ENCODE data around the gene HKDC1. TPM values are rescaled to one million over a fixed set of nuclear protein-coding genes. Genes with fewer than 3 reads are reported as not detected.

HKDC1 gene
- total RNA-seq, 4 donors from 2014 or later = 0.27 TPM; not detected in 3

DNA sequence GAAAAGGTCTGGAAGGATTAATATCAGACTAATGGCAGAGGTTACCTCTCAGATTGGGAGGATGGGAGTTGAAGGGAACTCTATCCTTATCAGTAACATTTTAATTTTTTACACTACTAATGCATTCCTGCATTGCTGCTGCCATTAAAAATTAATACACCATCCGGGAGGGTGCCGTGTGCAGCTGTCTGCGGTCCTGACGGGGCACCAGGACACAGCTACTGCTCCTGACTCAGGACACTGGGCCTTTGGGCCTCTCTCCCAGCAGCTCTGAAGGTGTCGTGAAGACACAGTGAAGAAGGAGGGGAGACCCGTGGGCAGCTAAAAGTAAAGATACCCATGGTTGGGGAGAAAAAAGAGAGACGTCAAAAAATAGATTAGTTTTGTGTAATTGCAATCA, 34.7 kb downstream of the HKDC1 start:
- no peak overlapping the region for H3K4me3 ChIP-seq
- WGBS, 2 donors (ENCODE audit: low coverage in 1 of 2) = 59 to 72% methylated on average over 5 of the region's 7 CpGs
- H3K9me3 ChIP-seq = no peaks in the 10 kb centered on the region
- H3K27me3 ChIP-seq = no peaks in the 10 kb centered on the region
- H3K27ac ChIP-seq = no peak overlapping the region
- H3K36me3 ChIP-seq = no peaks in the 10 kb centered on the region
- H3K4me1 ChIP-seq = no peaks in the 10 kb centered on the region
- TF ChIP-seq POLR2AphosphoS5 (IDR thresholded peaks at IDR 0.05) = no peak
- no peak for TF ChIP-seq CTCF (IDR thresholded peaks at IDR 0.05)
- no peak for TF ChIP-seq EP300 (IDR thresholded peaks at IDR 0.05)
- no peak for TF ChIP-seq POLR2A (IDR thresholded peaks at IDR 0.05)
- no peak for ATAC-seq

GRCh38 chr10:69259547-69260243, 39.6 kb downstream of the HKDC1 start:
- TF ChIP-seq POLR2A (IDR thresholded peaks at IDR 0.05) (no peak), POLR2AphosphoS5 (IDR thresholded peaks at IDR 0.05) (no peak), EP300 (IDR thresholded peaks at IDR 0.05) (no peak), CTCF (IDR thresholded peaks at IDR 0.05) (no peak)
- no peaks in the 10 kb centered on the region for H3K27me3 ChIP-seq
- H3K4me3 ChIP-seq = no peak overlapping the region
- H3K9me3 ChIP-seq = no peaks in the 10 kb centered on the region
- H3K27ac ChIP-seq = no peak overlapping the region
- no peaks in the 10 kb centered on the region for H3K36me3 ChIP-seq
- WGBS, 2 donors (ENCODE audit: low coverage in 1 of 2) = 64 to 77% methylated on average over 3 of the region's 3 CpGs
- no peaks in the 10 kb centered on the region for H3K4me1 ChIP-seq
- no peak for ATAC-seq

- Histone ChIP-seq H3K27ac (no peak overlapping the region), H3K9me3 (no peaks in the 10 kb centered on the region), H3K4me3 (no peak overlapping the region), H3K4me1 (no peaks in the 10 kb centered on the region), H3K27me3 (no peaks in the 10 kb centered on the region), H3K36me3 (no peaks in the 10 kb centered on the region)
- TF ChIP-seq CTCF (IDR thresholded peaks at IDR 0.05) = no peak
- no peak for TF ChIP-seq EP300 (IDR thresholded peaks at IDR 0.05)
- no peak for TF ChIP-seq POLR2A (IDR thresholded peaks at IDR 0.05)
- no peak for TF ChIP-seq POLR2AphosphoS5 (IDR thresholded peaks at IDR 0.05)
- WGBS, 2 donors (ENCODE audit: low coverage in 1 of 2) = 59% methylated on average over 3 of the region's 8 CpGs; no CpG with 5 or more reads in 1 of the 2 donors
- no peak for ATAC-seq
Measured at GRCh38 chr10:69261184-69261583, 41.1 kb downstream of the HKDC1 start.

GRCh38 chr10:69262292-69262751, 42.2 kb downstream of the HKDC1 start:
- no peaks in the 10 kb centered on the region for H3K36me3 ChIP-seq
- no peak overlapping the region for H3K27ac ChIP-seq
- H3K9me3 ChIP-seq = no peaks in the 10 kb centered on the region
- ATAC-seq = no peak
- H3K4me1 ChIP-seq = no peaks in the 10 kb centered on the region
- no peaks in the 10 kb centered on the region for H3K27me3 ChIP-seq
- H3K4me3 ChIP-seq = no peak overlapping the region
- whole genome bisulfite sequencing, 2 donors (ENCODE audit: low coverage in 1 of 2) = 58 to 95% methylated on average over 2 to 3 of the region's 3 CpGs
- TF ChIP-seq POLR2A (IDR thresholded peaks at IDR 0.05) (no peak), CTCF (IDR thresholded peaks at IDR 0.05) (no peak), POLR2AphosphoS5 (IDR thresholded peaks at IDR 0.05) (no peak)

DNA sequence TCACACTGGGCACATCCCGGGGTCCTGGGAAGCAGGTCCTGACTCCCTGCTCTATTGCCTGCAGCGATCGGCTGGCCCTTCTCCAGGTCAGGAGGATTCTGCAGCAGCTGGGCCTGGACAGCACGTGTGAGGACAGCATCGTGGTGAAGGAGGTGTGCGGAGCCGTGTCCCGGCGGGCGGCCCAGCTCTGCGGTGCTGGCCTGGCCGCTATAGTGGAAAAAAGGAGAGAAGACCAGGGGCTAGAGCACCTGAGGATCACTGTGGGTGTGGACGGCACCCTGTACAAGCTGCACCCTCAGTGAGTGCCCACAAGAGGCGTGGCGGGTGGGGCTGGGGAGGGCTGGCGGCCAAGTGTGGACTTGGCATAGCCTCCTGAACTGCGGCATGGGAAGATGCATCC, 45.4 kb downstream of the HKDC1 start:
- Histone ChIP-seq H3K4me1 (no peaks in the 10 kb centered on the region), H3K9me3 (no peaks in the 10 kb centered on the region), H3K4me3 (no peak overlapping the region), H3K27ac (no peak overlapping the region), H3K27me3 (peaks cover 3% of the 10 kb centered on the region), H3K36me3 (no peaks in the 10 kb centered on the region)
- ATAC-seq = no peak
- TF ChIP-seq CTCF (IDR thresholded peaks at IDR 0.05) (no peak), POLR2A (IDR thresholded peaks at IDR 0.05) (no peak), EP300 (IDR thresholded peaks at IDR 0.05) (no peak), POLR2AphosphoS5 (IDR thresholded peaks at IDR 0.05) (no peak)
- 82 to 93% methylated on average over 2 to 5 of the region's 17 CpGs for WGBS, 2 donors (ENCODE audit: low coverage in 1 of 2)

Data from gastroesophageal sphincter (tissue), 4 donors.